Heart left ventricle (tissue), 16 donors: ENCODE measurements around the gene COL1A2. TPM values are rescaled to one million over a fixed set of nuclear protein-coding genes. Genes with fewer than 3 reads are reported as not detected.

Experiments
- ATAC-seq, 4 donors: fragments of 200-7000 bp; cut with Tn5 transposase; one replicate each; pipeline ENCODE4 v1.9.1; 2020 to 2022; ENCODE audit warnings: moderate library complexity in 4 of 4, mild to moderate bottlenecking in 3 of 4, moderate number of reproducible peaks in 1 of 4
- DNase-seq, 5 donors: peaks; one replicate each; pipeline ENCODE4 v3.0.0-alpha.2; 2020
- H3K27ac ChIP-seq, 12 donors: fragments of 200-600 bp; sonication (generic) in 4 of 12; one replicate each; pipeline versions ENCODE4 v1.5.0 to v1.8.0; 2016 to 2022; ENCODE audit warnings: mild to moderate bottlenecking in 2 of 12
- H3K27me3 ChIP-seq, 9 donors: fragments of 200-600 bp; sonication (generic) in 2 of 9; one replicate each; pipeline versions ENCODE4 v1.5.1 to v1.8.0; 2016 to 2022; ENCODE audit warnings: mild to moderate bottlenecking in 3 of 9
- H3K36me3 ChIP-seq, 9 donors: fragments of 200-600 bp; sonication (generic) in 2 of 9; one replicate each; pipeline versions ENCODE4 v1.5.0 to v1.8.0; 2018 to 2022; ENCODE audit warnings: mild to moderate bottlenecking in 2 of 9
- H3K4me1 ChIP-seq, 12 donors: fragments of 200-600 bp; sonication (generic) in 4 of 12; one replicate each; pipeline versions ENCODE4 v1.5.0 to v1.8.0; 2016 to 2022; ENCODE audit warnings: mild to moderate bottlenecking in 3 of 12
- H3K4me3 ChIP-seq, 12 donors: fragments of 200-600 bp; sonication (generic) in 4 of 12; one replicate each; pipeline versions ENCODE4 v1.5.0 to v1.8.0; 2017 to 2022; ENCODE audit warnings: mild to moderate bottlenecking in 9 of 12, moderate library complexity in 4 of 12
- H3K9me3 ChIP-seq, 12 donors: fragments of 200-600 bp; sonication (generic) in 4 of 12; one replicate each; pipeline versions ENCODE4 v1.5.0 to v1.8.0; 2016 to 2022; ENCODE audit warnings: mild to moderate bottlenecking in 1 of 12
- POLR2A ChIP-seq, 2 donors: fragments of 450-650 bp; IDR thresholded peaks; one replicate each; pipeline ENCODE4 v1.6.1; 2017; ENCODE audit warnings: antibody characterized with exemption in 2 of 2, mild to moderate bottlenecking in 2 of 2, moderate library complexity in 2 of 2
- WGBS, 4 donors: extraction: QIAGEN DNeasy Blood & Tissue Kit in 2 of 4; methylation state at CpG; one replicate each; pipeline versions ENCODE4 v1.1.5 to v1.1.7; 2013 to 2018; 5-methylcytosine and 5-hydroxymethylcytosine counted together
- intact Hi-C, 10 donors: fragments of 100-400 bp; cut with DNase I; formaldehyde crosslinking; loops; one replicate each; pipeline versions ENCODE4 v1.11.1 to v1.14.2; 2022
- polyA plus RNA-seq, 2 donors: library from polyadenylated mRNA; stranded (reverse); fragments of 200-250 nt; gene quantifications; one replicate each; pipeline ENCODE4 v1.2.3, GENCODE V29; 2013
- total RNA-seq, 9 donors: library from RNA; depleted of rRNA in 2 of 9; stranded (reverse); fragments of >200 nt in 2 of 9; fragmentation: NEBNext Ultra II Directional in 3 of 9; extraction: Animal tissue kit (Norgen Biotek cat#: 25700) in 3 of 9; gene quantifications; one replicate each; pipeline versions ENCODE4 v1.1.0 to v1.2.4, GENCODE V29; 2016 to 2023
- TF ChIP-seq, protein P1 (sequence below), 12 donors: fragments of 200-600 bp; sonication (generic) in 4 of 12; IDR thresholded peaks; one replicate each; pipeline versions ENCODE4 v1.5.0 to v1.8.0; 2018 to 2022; ENCODE audit warnings: antibody characterized with exemption in 12 of 12, mild to moderate bottlenecking in 5 of 12
- donor health status: ischemic (EF 13 %, LVEDD 7.1; RV severe dilation, severe dysfunction).
- donor health status: healthy with polysubstance abuse.
- donor health status: DM: no; HTN: yes; CAD: no.
- donor health status: DM: no; HTN: no; CAD: no.
- donor health status: ischemic (EF 25% LVEDD 6.9; RV normal size, moderate dysfunction).
- donor health status: ischemic (EF 25% LVEDD 5.7; RV mildly dilated, moderate dysfunction).
- donor health status: healthy.
- donor health status: DM: yes; HTN: yes; CAD: no.
- donor health status: ischemic (EF 35%, LVEDD 5.7; RV mildly dilated, moderate dysfunction).
- donor health status: nonischemic (EF 11% LVEDD 7.7; RV severe dilation, severe dysfunction).
- donor health status: DM: yes; HTN: yes; CAD: no.
- donor health status: PGD.
- donor health status: ischemic (EF 29% LVEDD 5.4; RV normal size, mild dysfunction).
- donor health status: nonischemic (EF 23%, LVEDD 6.1; RV moderate dilation, normal function).

Gene COL1A2
- total and polyA plus RNA-seq, 11 donors: 33.1 to 615 (median 104) TPM

DNA sequence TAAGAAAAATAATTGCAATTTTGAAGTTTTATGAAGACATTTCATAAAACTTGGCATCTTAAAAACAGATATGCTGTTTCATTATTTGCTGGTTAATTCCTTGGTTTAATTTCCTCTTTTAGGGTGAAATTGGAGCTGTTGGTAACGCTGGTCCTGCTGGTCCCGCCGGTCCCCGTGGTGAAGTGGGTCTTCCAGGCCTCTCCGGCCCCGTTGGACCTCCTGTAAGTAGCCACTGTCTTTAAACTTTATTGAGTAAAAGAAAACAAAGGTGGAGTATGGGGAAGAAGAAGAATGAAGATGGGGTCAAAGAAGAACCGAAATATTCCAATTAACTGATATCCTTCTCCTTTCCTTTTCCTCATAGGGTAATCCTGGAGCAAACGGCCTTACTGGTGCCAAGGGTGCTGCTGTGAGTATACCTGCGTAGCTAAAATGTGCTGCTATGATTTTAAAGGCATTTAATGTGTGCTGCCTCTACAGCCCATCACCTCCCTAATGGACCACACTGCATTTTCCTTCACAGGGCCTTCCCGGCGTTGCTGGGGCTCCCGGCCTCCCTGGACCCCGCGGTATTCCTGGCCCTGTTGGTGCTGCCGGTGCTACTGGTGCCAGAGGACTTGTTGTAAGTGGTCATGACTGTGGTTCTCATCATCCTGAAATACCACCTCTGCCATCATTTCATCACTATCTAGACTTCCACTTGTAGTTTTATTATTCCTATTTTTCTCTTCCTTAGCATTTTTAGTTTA, 14.7 kb downstream of the COL1A2 start:
- Histone ChIP-seq H3K27ac (peak overlapping the region in 1 of 12 donors; percentile 48), H3K4me1 (peaks cover 0 to 61% (median 0%) of the 10 kb centered on the region in 12 donors), H3K36me3 (peaks cover 0 to 100% (median 22%) of the 10 kb centered on the region in 9 donors), H3K27me3 (no peaks in the 10 kb centered on the region), H3K4me3 (no peak overlapping the region), H3K9me3 (no peaks in the 10 kb centered on the region)
- intact Hi-C loops: no loop called here
- ATAC-seq (no peak), DNase-seq (peak in 1 of 5 donors; percentile 55)
- 80 to 91% (median 83%) methylated on average over 15 of the region's 15 CpGs for WGBS, 4 donors
- TF ChIP-seq, protein P1, sequence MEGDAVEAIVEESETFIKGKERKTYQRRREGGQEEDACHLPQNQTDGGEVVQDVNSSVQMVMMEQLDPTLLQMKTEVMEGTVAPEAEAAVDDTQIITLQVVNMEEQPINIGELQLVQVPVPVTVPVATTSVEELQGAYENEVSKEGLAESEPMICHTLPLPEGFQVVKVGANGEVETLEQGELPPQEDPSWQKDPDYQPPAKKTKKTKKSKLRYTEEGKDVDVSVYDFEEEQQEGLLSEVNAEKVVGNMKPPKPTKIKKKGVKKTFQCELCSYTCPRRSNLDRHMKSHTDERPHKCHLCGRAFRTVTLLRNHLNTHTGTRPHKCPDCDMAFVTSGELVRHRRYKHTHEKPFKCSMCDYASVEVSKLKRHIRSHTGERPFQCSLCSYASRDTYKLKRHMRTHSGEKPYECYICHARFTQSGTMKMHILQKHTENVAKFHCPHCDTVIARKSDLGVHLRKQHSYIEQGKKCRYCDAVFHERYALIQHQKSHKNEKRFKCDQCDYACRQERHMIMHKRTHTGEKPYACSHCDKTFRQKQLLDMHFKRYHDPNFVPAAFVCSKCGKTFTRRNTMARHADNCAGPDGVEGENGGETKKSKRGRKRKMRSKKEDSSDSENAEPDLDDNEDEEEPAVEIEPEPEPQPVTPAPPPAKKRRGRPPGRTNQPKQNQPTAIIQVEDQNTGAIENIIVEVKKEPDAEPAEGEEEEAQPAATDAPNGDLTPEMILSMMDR (IDR thresholded peaks at IDR 0.05): no peak
- no peak for TF ChIP-seq POLR2A (IDR thresholded peaks at IDR 0.05)

DNA sequence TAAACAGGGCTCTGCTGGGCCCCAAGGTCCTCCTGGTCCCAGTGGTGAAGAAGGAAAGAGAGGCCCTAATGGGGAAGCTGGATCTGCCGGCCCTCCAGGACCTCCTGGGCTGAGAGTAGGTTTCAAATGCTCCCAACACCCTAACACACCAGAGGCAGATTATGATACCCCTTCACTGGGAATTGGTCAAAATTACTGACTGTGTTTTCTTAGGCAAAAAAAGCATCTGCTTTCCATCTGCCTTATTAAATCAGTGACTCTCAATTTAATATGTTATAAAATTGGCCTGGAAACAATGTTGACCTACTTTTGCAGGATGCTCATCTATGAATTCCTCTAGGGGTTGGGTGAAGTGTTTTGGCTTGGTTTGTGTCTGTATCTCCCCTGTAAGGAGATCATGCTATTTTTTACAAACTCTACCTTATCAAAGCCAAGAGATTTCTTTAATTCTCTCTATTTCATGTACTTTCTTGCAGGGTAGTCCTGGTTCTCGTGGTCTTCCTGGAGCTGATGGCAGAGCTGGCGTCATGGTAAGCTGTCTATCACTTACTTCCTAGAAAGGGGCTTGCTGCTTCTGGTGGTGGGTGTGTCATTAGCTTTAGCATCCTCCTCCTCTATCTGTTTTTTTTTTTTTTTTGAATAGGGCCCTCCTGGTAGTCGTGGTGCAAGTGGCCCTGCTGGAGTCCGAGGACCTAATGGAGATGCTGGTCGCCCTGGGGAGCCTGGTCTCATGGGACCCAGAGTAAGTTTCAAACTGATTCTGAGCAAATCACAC, 15.9 kb downstream of the COL1A2 start:
- intact Hi-C loops: no loop called here
- ATAC-seq: no peak
- no peak for DNase-seq
- Histone ChIP-seq H3K36me3 (peaks cover 0 to 100% (median 23%) of the 10 kb centered on the region in 9 donors), H3K4me1 (peaks cover 0 to 49% (median 0%) of the 10 kb centered on the region in 12 donors), H3K9me3 (no peaks in the 10 kb centered on the region), H3K27me3 (no peaks in the 10 kb centered on the region), H3K27ac (peak overlapping the region in 1 of 12 donors; percentile 48), H3K4me3 (no peak overlapping the region)
- WGBS, 4 donors: 59 to 71% (median 67%) methylated on average over 6 of the region's 6 CpGs
- no peak for TF ChIP-seq POLR2A (IDR thresholded peaks at IDR 0.05)
- TF ChIP-seq, protein P1 (IDR thresholded peaks at IDR 0.05): no peak

DNA sequence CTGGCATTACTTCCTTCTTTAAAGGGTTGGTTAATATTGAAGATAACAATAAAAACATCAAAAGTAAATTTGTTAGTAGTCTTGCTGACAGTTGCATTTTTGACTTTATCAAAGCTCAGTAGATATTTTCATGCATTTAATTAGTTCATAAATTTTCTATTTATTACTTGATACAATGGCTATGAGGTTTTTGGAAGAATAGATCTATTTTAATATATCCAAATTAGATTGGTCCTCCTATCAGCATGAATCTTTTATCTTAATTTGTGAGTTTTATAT, 16.4 kb downstream of the COL1A2 start:
- Histone ChIP-seq H3K4me1 (peaks cover 0 to 44% (median 0%) of the 10 kb centered on the region in 12 donors), H3K9me3 (no peaks in the 10 kb centered on the region), H3K27ac (peak overlapping the region in 1 of 12 donors; percentile 1), H3K36me3 (peaks cover 0 to 100% (median 19%) of the 10 kb centered on the region in 9 donors), H3K4me3 (no peak overlapping the region), H3K27me3 (no peaks in the 10 kb centered on the region)
- DNase-seq (no peak), ATAC-seq (no peak)
- intact Hi-C loops: no loop called here
- TF ChIP-seq, protein P1 (IDR thresholded peaks at IDR 0.05): no peak
- no peak for TF ChIP-seq POLR2A (IDR thresholded peaks at IDR 0.05)

DNA sequence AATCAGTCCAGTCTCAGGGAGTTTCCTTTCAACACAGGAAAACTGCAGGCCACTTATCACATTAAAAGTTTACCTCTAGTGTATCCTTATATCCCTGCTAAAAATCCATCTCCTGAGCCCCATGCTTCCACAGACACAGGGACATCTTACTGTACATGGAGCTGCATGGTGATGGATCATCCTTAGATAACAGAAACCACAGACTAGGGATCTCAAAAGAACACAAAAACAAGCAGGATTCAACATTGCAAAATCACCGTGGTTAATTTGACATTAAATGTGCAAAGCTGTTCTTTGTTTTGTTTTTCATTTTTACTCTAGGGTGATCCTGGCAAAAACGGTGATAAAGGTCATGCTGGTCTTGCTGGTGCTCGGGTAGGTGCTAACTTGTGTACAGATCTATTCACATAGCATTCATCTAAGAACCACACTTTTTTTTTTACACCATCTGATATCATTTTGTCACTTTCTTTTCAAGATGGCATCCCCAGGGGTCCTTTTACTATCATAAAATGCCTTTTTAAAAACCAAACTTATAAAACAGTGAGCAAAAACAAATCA, 18.1 kb downstream of the COL1A2 start:
- intact Hi-C loops: no loop called here
- Histone ChIP-seq H3K4me1 (peaks cover 0 to 36% (median 0%) of the 10 kb centered on the region in 12 donors), H3K36me3 (peaks cover 0 to 100% (median 26%) of the 10 kb centered on the region in 9 donors), H3K27me3 (no peaks in the 10 kb centered on the region), H3K4me3 (no peak overlapping the region), H3K27ac (peak overlapping the region in 3 of 12 donors; percentile 0 to 27 (median 15)), H3K9me3 (no peaks in the 10 kb centered on the region)
- WGBS, 4 donors: 60 to 74% (median 69%) methylated on average over 3 of the region's 3 CpGs
- TF ChIP-seq, protein P1 (IDR thresholded peaks at IDR 0.05): no peak
- no peak for TF ChIP-seq POLR2A (IDR thresholded peaks at IDR 0.05)
- ATAC-seq (no peak), DNase-seq (no peak)
